Measurements from ENCODE around the gene TLN1. TPM values are rescaled to one million over a fixed set of nuclear protein-coding genes. Genes with fewer than 3 reads are reported as not detected.

Gene TLN1
- total and polyA plus RNA-seq, 2 of the 4 experiments (the other 2 are of a cell fraction), result 228 to 346 TPM

- TF ChIP-seq CTCF (conservative IDR thresholded peaks at IDR 0.05; ENCODE audit: low read depth, low read length) (peak; percentile 20; the same call in 1 of the 2 replicates), CHD1 (IDR thresholded peaks at IDR 0.05; ENCODE audit: low read depth, low read length) (no peak; the same call in 1 of the 2 replicates), FOS (IDR thresholded peaks at IDR 0.05; ENCODE audit: low read depth, low read length) (peak; percentile 84)
These were observed 74.4 kb downstream of the TLN1 start, which contains the start of gene RMRP (continued) for GRCh38 chr9:35657546-35658136.
